ENCODE results near the gene PPP2R1B. TPM values are rescaled to one million over a fixed set of nuclear protein-coding genes. Genes with fewer than 3 reads are reported as not detected.

The PPP2R1B gene
- total and polyA plus RNA-seq, 2 of the 8 experiments (the other 6 are each of a cell fraction or from before 2014, with no cell fraction given), result 25.8 to 87.0 TPM

GRCh38 chr11:111729831-111730311, 36.3 kb downstream of the PPP2R1B start:
- WGBS, 2 experiments (ENCODE audit: extremely low coverage in 1 of 2, insufficient coverage in 1 of 2, insufficient read length in 1 of 2, insufficient replicate concordance in 2 of 2, low coverage in 1 of 2, low lambda C conversion rate in 2 of 2, missing lambda C conversion rate in 1 of 2), result 95% methylated on average over 9 of the region's 9 CpGs; no CpG with 5 or more reads in 1 of the 2 experiments
- no peak overlapping the region for H2BK120ac ChIP-seq (replicated peaks; ENCODE audit: low read depth, low read length)
- no peaks in the 10 kb centered on the region for H3K79me1 ChIP-seq (ENCODE audit: low read depth, low read length)
- no peak overlapping the region for H3K27ac ChIP-seq (ENCODE audit: low read depth, low read length)
- TF ChIP-seq CHD2 (IDR thresholded peaks at IDR 0.05; ENCODE audit: low read length), result no peak
- no peak for TF ChIP-seq CBX8 (IDR thresholded peaks at IDR 0.05; ENCODE audit: borderline replicate concordance, low read depth, low read length)
- TF ChIP-seq SUZ12 (IDR thresholded peaks at IDR 0.05; ENCODE audit: low read length), result no peak
- TF ChIP-seq RBBP5 (IDR thresholded peaks at IDR 0.05; ENCODE audit: borderline replicate concordance, low read depth, low read length), result no peak
- TF ChIP-seq SIN3A (conservative IDR thresholded peaks at IDR 0.05 in 1 of 2, IDR thresholded peaks at IDR 0.05 in 1 of 2; ENCODE audit: low read depth in 1 of 2, low read length in 2 of 2), result no peak
- no peak for TF ChIP-seq SRF (IDR thresholded peaks at IDR 0.05; ENCODE audit: low read depth, low read length)
- TF ChIP-seq SIX5 (IDR thresholded peaks at IDR 0.05; ENCODE audit: low read depth, low read length), result no peak
- TF ChIP-seq HDAC6 (IDR thresholded peaks at IDR 0.05; ENCODE audit: low read depth, low read length), result no peak
- TF ChIP-seq E2F6 (IDR thresholded peaks at IDR 0.05), result no peak
- TF ChIP-seq SP1 (IDR thresholded peaks at IDR 0.05; ENCODE audit: low read depth, low read length), result no peak
- DNase-seq (ENCODE audit: low read depth in 1 of 2, low spot score in 2 of 2), result no peak
- H3K36me3 ChIP-seq (ENCODE audit: control insufficient read depth in 2 of 4, insufficient read depth in 4 of 4, low read length in 3 of 4), result no peaks in the 10 kb centered on the region; a peak in 1 of 8 replicates
- no peak overlapping the region for H3K4me2 ChIP-seq (ENCODE audit: insufficient read depth in 1 of 2, low read depth in 2 of 2, low read length in 2 of 2)
- H2BK12ac ChIP-seq (ENCODE audit: low read depth, low read length), result no peak overlapping the region
- no peak overlapping the region for H2BK15ac ChIP-seq (ENCODE audit: low read length)
- no peak overlapping the region for H3K4me3 ChIP-seq (ENCODE audit: extremely low read depth in 1 of 4, insufficient read depth in 2 of 4, low read depth in 3 of 4, low read length in 4 of 4)
- H3K56ac ChIP-seq (replicated peaks; ENCODE audit: insufficient read length, low read depth, low read length), result no peak overlapping the region
- no peak overlapping the region for H3K18ac ChIP-seq (ENCODE audit: extremely low read depth, low read length)
- no peak overlapping the region for H2AK5ac ChIP-seq (ENCODE audit: low read depth, low read length)
- POLR2A ChIA-PET (ENCODE audit: partially characterized antibody), result interaction anchor here (0.9 kb wide), 1 partner anchor 8 kb away, joined by 3 read pairs; no protein-coding TSS in a partner anchor
- H3K14ac ChIP-seq (ENCODE audit: insufficient read length), result no peak overlapping the region
- H4K8ac ChIP-seq (ENCODE audit: extremely low read depth, insufficient read depth, low read length), result no peak overlapping the region
- no peaks in the 10 kb centered on the region for H3K9me3 ChIP-seq (ENCODE audit: insufficient read depth in 2 of 2, low read depth in 1 of 2, low read length in 1 of 2)
- no peak for FAIRE-seq
- no peaks in the 10 kb centered on the region for H3K23me2 ChIP-seq (ENCODE audit: low read depth, low read length)
- H4K91ac ChIP-seq (replicated peaks; ENCODE audit: insufficient read length, low read length), result no peak overlapping the region
- no peaks in the 10 kb centered on the region for H3K79me2 ChIP-seq (ENCODE audit: control insufficient read depth in 1 of 2, insufficient read depth in 2 of 2, low read length in 2 of 2)
- no peak overlapping the region for H3K23ac ChIP-seq (ENCODE audit: insufficient read length)
- H2AFZ ChIP-seq (ENCODE audit: low read length), result no peak overlapping the region
- peaks cover 1 to 2% of the 10 kb centered on the region in 2 experiments for H4K20me1 ChIP-seq (replicated peaks in 1 of 2; ENCODE audit: control insufficient read depth in 1 of 2, insufficient read depth in 2 of 2, low read length in 2 of 2)
- H3K27me3 ChIP-seq (replicated peaks in 1 of 4; ENCODE audit: control insufficient read depth in 3 of 4, extremely low read depth in 1 of 4, insufficient read depth in 3 of 4, low read length in 3 of 4), result no peaks in the 10 kb centered on the region
- H3K4me1 ChIP-seq (replicated peaks in 1 of 4; ENCODE audit: control insufficient read depth in 3 of 4, insufficient read depth in 4 of 4, low read length in 3 of 4), result peaks cover 0 to 12% (median 2%) of the 10 kb centered on the region in 4 experiments; a peak in 5 of 7 replicates
- H4K5ac ChIP-seq (ENCODE audit: insufficient read length, low read depth, low read length), result no peak overlapping the region
- H2BK20ac ChIP-seq (ENCODE audit: low read length), result no peak overlapping the region
- CTCF ChIA-PET (ENCODE audit: partially characterized antibody), result interaction anchor here (0.6 to 1.2 kb wide), 5 partner anchors 11 to 102 kb away, joined by 3 to 7 read pairs (median 3); no protein-coding TSS in a partner anchor
- no peak overlapping the region for H3K9ac ChIP-seq (replicated peaks in 1 of 4; ENCODE audit: extremely low read depth in 1 of 4, low read depth in 3 of 4, low read length in 3 of 4)
- no peak overlapping the region for H2BK5ac ChIP-seq (ENCODE audit: low read depth, low read length)
- H3K4ac ChIP-seq (replicated peaks; ENCODE audit: insufficient read length, low read depth, low read length), result no peak overlapping the region

Measured in H1 (cell line).